ENCODE data around the gene TTLL6. TPM values are rescaled to one million over a fixed set of nuclear protein-coding genes. Genes with fewer than 3 reads are reported as not detected.

Gene TTLL6
- total RNA-seq, 1 experiment from 2014 or later, result 3.4 TPM

GRCh38 chr17:48747445-48748363 is 69.3 kb downstream of the TTLL6 start (continued):
- TF ChIP-seq ATF3 (CRISPR knock-in tag; conservative IDR thresholded peaks at IDR 0.05), result no peak
- no peak for TF ChIP-seq RELA (CRISPR knock-in tag; IDR thresholded peaks at IDR 0.05; ENCODE audit: borderline replicate concordance)

GRCh38 chr17:48746916-48747444 is 70.0 kb downstream of the TTLL6 start:
- peaks cover 34% of the 10 kb centered on the region for H3K4me1 Mint-ChIP-seq
- peak overlapping the region; percentile 47; the same call in 1 of the 2 replicates for H3K4me3 Mint-ChIP-seq
- TF ChIP-seq TP53 (CRISPR knock-in tag; IDR thresholded peaks at IDR 0.05) (no peak), SOX15 (CRISPR knock-in tag; IDR thresholded peaks at IDR 0.05) (no peak), ZNF263 (CRISPR knock-in tag; IDR thresholded peaks at IDR 0.05; ENCODE audit: low read depth) (no peak), ZNF512 (CRISPR knock-in tag; IDR thresholded peaks at IDR 0.05; ENCODE audit: borderline replicate concordance) (no peak), TCF7 (CRISPR knock-in tag; IDR thresholded peaks at IDR 0.05; ENCODE audit: low read depth) (no peak), TEAD4 (CRISPR knock-in tag; IDR thresholded peaks at IDR 0.05) (no peak), CREB1 (CRISPR knock-in tag; IDR thresholded peaks at IDR 0.05) (no peak), SMAD3 (CRISPR knock-in tag; IDR thresholded peaks at IDR 0.05; ENCODE audit: borderline replicate concordance) (no peak), FOXP1 (CRISPR knock-in tag; IDR thresholded peaks at IDR 0.05; ENCODE audit: borderline replicate concordance) (no peak), MYBL2 (CRISPR knock-in tag; IDR thresholded peaks at IDR 0.05) (no peak), ZBTB43 (CRISPR knock-in tag; IDR thresholded peaks at IDR 0.05) (no peak), ARID4B (CRISPR knock-in tag; IDR thresholded peaks at IDR 0.05; ENCODE audit: borderline replicate concordance) (no peak), ZBTB21 (CRISPR knock-in tag; IDR thresholded peaks at IDR 0.05; ENCODE audit: borderline replicate concordance) (no peak), ZNF671 (CRISPR knock-in tag; IDR thresholded peaks at IDR 0.05) (no peak), MXD4 (CRISPR knock-in tag; IDR thresholded peaks at IDR 0.05; ENCODE audit: borderline replicate concordance) (no peak), ZNF219 (CRISPR knock-in tag; IDR thresholded peaks at IDR 0.05; ENCODE audit: borderline replicate concordance) (no peak), E2F4 (CRISPR knock-in tag; IDR thresholded peaks at IDR 0.05; ENCODE audit: borderline replicate concordance, low read depth) (no peak), GTF2I (CRISPR knock-in tag; conservative IDR thresholded peaks at IDR 0.05) (no peak), ATF2 (CRISPR knock-in tag; IDR thresholded peaks at IDR 0.05; ENCODE audit: borderline replicate concordance, low read depth) (no peak)
- no peak overlapping the region for H3K27ac Mint-ChIP-seq
- 0 out of 2 replicates have a peak, but pooled peaks cover 4% of the 10 kb centered on the region for H3K36me3 Mint-ChIP-seq
- ATAC-seq (no peak), DNase-seq (ENCODE audit: low spot score) (no peak)
- CTCF ChIA-PET, result interaction anchor here (0.5 to 1.6 kb wide), 6 partner anchors 23 to 195 kb away, joined by 3 to 5 read pairs (median 4); no protein-coding TSS in a partner anchor
- no peaks in the 10 kb centered on the region for H3K9me3 Mint-ChIP-seq
- peaks cover 100% of the 10 kb centered on the region for H3K27me3 Mint-ChIP-seq (ENCODE audit: low read depth)
- POLR2A ChIA-PET, result no interaction called here

All from WTC11 (cell line).